ENCODE results near the gene RAB13.

Gene RAB13

GRCh38 chr1:153977250-153978240, 8.6 kb downstream of the RAB13 start, which contains the start of gene JTB:
Gene JTB (minus strand): TSS chr1:153977674. CDS start chr1:153977252, 422 bp downstream.
- DNase-seq (ENCODE audit: low read depth): peak; percentile 78
- peak within 1 kb of the TSS; percentile 94 for H3K4me3 ChIP-seq (replicated peaks; ENCODE audit: low read depth, low read length)
- TF ChIP-seq CTCF (IDR thresholded peaks at IDR 0.05; ENCODE audit: low read length, missing control alignments): no peak

GRCh38 chr1:153976819-153977249, 9.3 kb downstream of the RAB13 start:
- DNase-seq (ENCODE audit: low read depth): no peak
- TF ChIP-seq CTCF (IDR thresholded peaks at IDR 0.05; ENCODE audit: low read length, missing control alignments): no peak
- H3K4me3 ChIP-seq (replicated peaks; ENCODE audit: low read depth, low read length): peak overlapping the region; percentile 94

- no peak for DNase-seq (ENCODE audit: low read depth)
- TF ChIP-seq CTCF (IDR thresholded peaks at IDR 0.05; ENCODE audit: low read length, missing control alignments): no peak
- no peak overlapping the region for H3K4me3 ChIP-seq (replicated peaks; ENCODE audit: low read depth, low read length)
Measured at GRCh38 chr1:153973525-153973924, 12.6 kb downstream of the RAB13 start.

- H3K4me3 ChIP-seq (replicated peaks; ENCODE audit: low read depth, low read length): no peak overlapping the region
- no peak for TF ChIP-seq CTCF (IDR thresholded peaks at IDR 0.05; ENCODE audit: low read length, missing control alignments)
- no peak for DNase-seq (ENCODE audit: low read depth)
Measured at GRCh38 chr1:153973071-153973470, 13.1 kb downstream of the RAB13 start.

GRCh38 chr1:153970346-153970745, 15.8 kb downstream of the RAB13 start:
- TF ChIP-seq CTCF (IDR thresholded peaks at IDR 0.05; ENCODE audit: low read length, missing control alignments): no peak
- no peak for DNase-seq (ENCODE audit: low read depth)
- H3K4me3 ChIP-seq (replicated peaks; ENCODE audit: low read depth, low read length): no peak overlapping the region

- no peak for TF ChIP-seq CTCF (IDR thresholded peaks at IDR 0.05; ENCODE audit: low read length, missing control alignments)
- DNase-seq (ENCODE audit: low read depth): no peak
Measured at GRCh38 chr1:153968972-153969371, 17.2 kb downstream of the RAB13 start.

More at GRCh38 chr1:153968972-153969371, 17.2 kb downstream of the RAB13 start:
- no peak overlapping the region for H3K4me3 ChIP-seq (replicated peaks; ENCODE audit: low read depth, low read length)

All from fibroblast of pulmonary artery (primary cell).